Measurements from ENCODE around the gene CIP2A. TPM values are rescaled to one million over a fixed set of nuclear protein-coding genes. Genes with fewer than 3 reads are reported as not detected.

CIP2A gene
- total RNA-seq, 4 donors from 2014 or later: 1.5 to 11.5 (median 7.2) TPM

- H3K27ac ChIP-seq: no peak overlapping the region
- TF ChIP-seq POLR2A (IDR thresholded peaks at IDR 0.05) (no peak), CTCF (IDR thresholded peaks at IDR 0.05) (no peak)
- 79 to 86% methylated on average over 1 of the region's 1 CpG for WGBS, 2 donors
- no peaks in the 10 kb centered on the region for H3K27me3 ChIP-seq
- no peaks in the 10 kb centered on the region for H3K4me1 ChIP-seq
- intact Hi-C loops (cut with DNase I): no loop called here
- H3K36me3 ChIP-seq: no peaks in the 10 kb centered on the region
- no peaks in the 10 kb centered on the region for H3K9me3 ChIP-seq
- no peak overlapping the region for H3K4me3 ChIP-seq
- no peak for DNase-seq
Measured at GRCh38 chr3:108566599-108566998, 22.6 kb downstream of the CIP2A start.

- no peaks in the 10 kb centered on the region for H3K9me3 ChIP-seq
- WGBS, 2 donors: 88 to 91% methylated on average over 3 of the region's 3 CpGs
- TF ChIP-seq CTCF (IDR thresholded peaks at IDR 0.05): no peak
- no peak for TF ChIP-seq POLR2A (IDR thresholded peaks at IDR 0.05)
- DNase-seq: no peak
- intact Hi-C loops (cut with DNase I): no loop called here
- no peak overlapping the region for H3K4me3 ChIP-seq
- H3K36me3 ChIP-seq: peaks cover 0 to under 1% (median 0%) of the 10 kb centered on the region in 3 donors
- H3K27me3 ChIP-seq: no peaks in the 10 kb centered on the region
- no peaks in the 10 kb centered on the region for H3K4me1 ChIP-seq
- H3K27ac ChIP-seq: no peak overlapping the region
Measured at GRCh38 chr3:108565506-108565905, 23.7 kb downstream of the CIP2A start.

- Histone ChIP-seq H3K9me3 (no peaks in the 10 kb centered on the region), H3K4me1 (no peaks in the 10 kb centered on the region), H3K4me3 (no peak overlapping the region), H3K27ac (no peak overlapping the region), H3K36me3 (peaks cover 0 to 7% (median 0%) of the 10 kb centered on the region in 3 donors), H3K27me3 (no peaks in the 10 kb centered on the region)
- no peak for DNase-seq
- intact Hi-C loops (cut with DNase I): no loop called here
- TF ChIP-seq POLR2A (IDR thresholded peaks at IDR 0.05): no peak
- TF ChIP-seq CTCF (IDR thresholded peaks at IDR 0.05): no peak
Measured at GRCh38 chr3:108564564-108564963, 24.7 kb downstream of the CIP2A start.

GRCh38 chr3:108562565-108562964, 26.7 kb downstream of the CIP2A start:
- Histone ChIP-seq H3K27ac (no peak overlapping the region), H3K4me3 (no peak overlapping the region), H3K27me3 (no peaks in the 10 kb centered on the region), H3K4me1 (no peaks in the 10 kb centered on the region), H3K9me3 (no peaks in the 10 kb centered on the region), H3K36me3 (peaks cover 0 to 16% (median 0%) of the 10 kb centered on the region in 3 donors)
- DNase-seq: no peak
- TF ChIP-seq POLR2A (IDR thresholded peaks at IDR 0.05) (no peak), CTCF (IDR thresholded peaks at IDR 0.05) (no peak)
- intact Hi-C loops (cut with DNase I): no loop called here
- WGBS, 2 donors: 89 to 94% methylated on average over 2 of the region's 2 CpGs

- Histone ChIP-seq H3K27ac (no peak overlapping the region), H3K36me3 (peaks cover 0 to 16% (median 0%) of the 10 kb centered on the region in 3 donors), H3K4me3 (no peak overlapping the region), H3K27me3 (no peaks in the 10 kb centered on the region), H3K4me1 (no peaks in the 10 kb centered on the region), H3K9me3 (no peaks in the 10 kb centered on the region)
- 82 to 93% methylated on average over 2 of the region's 2 CpGs for WGBS, 2 donors
- TF ChIP-seq POLR2A (IDR thresholded peaks at IDR 0.05) (no peak), CTCF (IDR thresholded peaks at IDR 0.05) (no peak)
- intact Hi-C loops (cut with DNase I): loop anchor here (5.0 kb wide), 1 partner anchor 64 kb away; no protein-coding TSS in a partner anchor
- no peak for DNase-seq
Measured at GRCh38 chr3:108555966-108556581, 33.2 kb downstream of the CIP2A start.

All from esophagus squamous epithelium (tissue), 5 donors.